ENCODE results near the gene RBM8A.

Gene RBM8A

GRCh38 chr1:145897969-145898368 lies 29.3 kb downstream of the RBM8A start:
- Histone ChIP-seq H3K36me3 (ENCODE audit: control insufficient read depth, insufficient read depth, low read length) (no peaks in the 10 kb centered on the region), H3K9ac (ENCODE audit: low read length) (no peak overlapping the region), H3K27ac (ENCODE audit: low read depth, low read length) (no peak overlapping the region), H3K27me3 (ENCODE audit: control insufficient read depth, insufficient read depth, low read length) (no peaks in the 10 kb centered on the region), H3K4me1 (ENCODE audit: control insufficient read depth, insufficient read depth, low read length) (no peaks in the 10 kb centered on the region), H3K4me3 (ENCODE audit: low read length) (no peak overlapping the region)

DNA sequence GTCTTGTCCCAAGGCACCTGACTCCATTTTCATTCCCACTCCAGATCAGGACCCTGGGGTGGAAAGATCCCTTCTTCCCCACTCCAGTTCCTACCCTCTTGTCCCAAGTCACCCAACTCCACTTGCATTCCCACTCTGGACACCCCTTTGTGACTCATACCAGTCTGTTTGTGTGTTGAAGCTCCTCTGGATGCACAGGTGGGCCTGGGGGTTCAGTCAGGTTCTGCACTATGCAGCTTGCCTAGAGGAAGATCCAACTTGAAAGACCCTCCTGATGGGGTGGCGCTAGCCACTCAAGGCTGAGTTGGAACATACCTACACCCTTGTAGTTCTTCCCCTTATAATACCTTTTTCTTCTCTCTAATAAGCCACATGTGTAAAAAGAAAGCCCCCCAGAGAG lies 31.8 kb downstream of the RBM8A start:
- no peak overlapping the region for H3K27ac ChIP-seq (ENCODE audit: low read depth, low read length)

GRCh38 chr1:145893306-145894055 lies 33.8 kb downstream of the RBM8A start:
- Histone ChIP-seq H3K4me1 (ENCODE audit: control insufficient read depth, insufficient read depth, low read length) (peaks cover 5% of the 10 kb centered on the region), H3K9ac (ENCODE audit: low read length) (no peak overlapping the region), H3K36me3 (ENCODE audit: control insufficient read depth, insufficient read depth, low read length) (no peaks in the 10 kb centered on the region), H3K4me3 (ENCODE audit: low read length) (no peak overlapping the region), H3K27ac (ENCODE audit: low read depth, low read length) (no peak overlapping the region), H3K27me3 (ENCODE audit: control insufficient read depth, insufficient read depth, low read length) (no peaks in the 10 kb centered on the region)

More for the DNA sequence above, 31.8 kb downstream of the RBM8A start:
- H3K27me3 ChIP-seq (ENCODE audit: control insufficient read depth, insufficient read depth, low read length) = no peaks in the 10 kb centered on the region
- H3K4me3 ChIP-seq (ENCODE audit: low read length) = no peak overlapping the region
- no peak overlapping the region for H3K9ac ChIP-seq (ENCODE audit: low read length)
- H3K4me1 ChIP-seq (ENCODE audit: control insufficient read depth, insufficient read depth, low read length) = peaks cover 5% of the 10 kb centered on the region
- no peaks in the 10 kb centered on the region for H3K36me3 ChIP-seq (ENCODE audit: control insufficient read depth, insufficient read depth, low read length)

- Histone ChIP-seq H3K4me3 (ENCODE audit: low read length) (no peak overlapping the region), H3K27ac (ENCODE audit: low read depth, low read length) (peak overlapping the region; percentile 74), H3K4me1 (ENCODE audit: control insufficient read depth, insufficient read depth, low read length) (peaks cover 5% of the 10 kb centered on the region), H3K9ac (ENCODE audit: low read length) (no peak overlapping the region), H3K36me3 (ENCODE audit: control insufficient read depth, insufficient read depth, low read length) (no peaks in the 10 kb centered on the region), H3K27me3 (ENCODE audit: control insufficient read depth, insufficient read depth, low read length) (no peaks in the 10 kb centered on the region)
Observed at GRCh38 chr1:145892486-145893087, 34.7 kb downstream of the RBM8A start.

- peaks cover 5% of the 10 kb centered on the region for H3K4me1 ChIP-seq (ENCODE audit: control insufficient read depth, insufficient read depth, low read length)
- H3K9ac ChIP-seq (ENCODE audit: low read length) = no peak overlapping the region
- peak overlapping the region; percentile 54 for H3K4me3 ChIP-seq (ENCODE audit: low read length)
- peak overlapping the region; percentile 74 for H3K27ac ChIP-seq (ENCODE audit: low read depth, low read length)
- no peaks in the 10 kb centered on the region for H3K27me3 ChIP-seq (ENCODE audit: control insufficient read depth, insufficient read depth, low read length)
- no peaks in the 10 kb centered on the region for H3K36me3 ChIP-seq (ENCODE audit: control insufficient read depth, insufficient read depth, low read length)
Observed at GRCh38 chr1:145891587-145892485, 35.4 kb downstream of the RBM8A start.

DNA sequence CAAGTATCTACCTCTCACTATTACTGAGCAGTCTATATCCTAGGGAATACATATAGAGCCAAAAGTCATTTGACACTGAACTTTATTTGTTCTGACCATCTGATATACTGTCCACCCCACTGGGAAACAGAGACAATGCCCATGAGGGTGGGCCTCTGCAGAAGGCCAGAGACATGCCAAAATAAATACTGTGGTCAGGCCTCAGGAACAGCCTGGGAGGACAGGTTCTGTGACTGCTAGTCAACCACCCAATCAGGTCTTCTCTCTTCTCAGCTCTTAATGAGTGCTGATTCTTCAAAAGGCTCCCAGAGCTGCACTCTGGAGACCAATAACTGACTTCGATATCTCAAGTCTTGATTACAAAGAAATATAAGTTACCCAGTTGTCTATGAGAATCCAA lies 36.1 kb downstream of the RBM8A start:
- Histone ChIP-seq H3K9ac (ENCODE audit: low read length) (no peak overlapping the region), H3K27me3 (ENCODE audit: control insufficient read depth, insufficient read depth, low read length) (no peaks in the 10 kb centered on the region), H3K27ac (ENCODE audit: low read depth, low read length) (peak overlapping the region; percentile 74), H3K4me3 (ENCODE audit: low read length) (no peak overlapping the region), H3K36me3 (ENCODE audit: control insufficient read depth, insufficient read depth, low read length) (no peaks in the 10 kb centered on the region), H3K4me1 (ENCODE audit: control insufficient read depth, insufficient read depth, low read length) (peaks cover 5% of the 10 kb centered on the region)

- Histone ChIP-seq H3K4me1 (ENCODE audit: control insufficient read depth, insufficient read depth, low read length) (peaks cover 5% of the 10 kb centered on the region), H3K36me3 (ENCODE audit: control insufficient read depth, insufficient read depth, low read length) (no peaks in the 10 kb centered on the region), H3K27ac (ENCODE audit: low read depth, low read length) (no peak overlapping the region), H3K4me3 (ENCODE audit: low read length) (no peak overlapping the region), H3K27me3 (ENCODE audit: control insufficient read depth, insufficient read depth, low read length) (no peaks in the 10 kb centered on the region), H3K9ac (ENCODE audit: low read length) (no peak overlapping the region)
Observed at GRCh38 chr1:145889722-145890121, 37.6 kb downstream of the RBM8A start.

DNA sequence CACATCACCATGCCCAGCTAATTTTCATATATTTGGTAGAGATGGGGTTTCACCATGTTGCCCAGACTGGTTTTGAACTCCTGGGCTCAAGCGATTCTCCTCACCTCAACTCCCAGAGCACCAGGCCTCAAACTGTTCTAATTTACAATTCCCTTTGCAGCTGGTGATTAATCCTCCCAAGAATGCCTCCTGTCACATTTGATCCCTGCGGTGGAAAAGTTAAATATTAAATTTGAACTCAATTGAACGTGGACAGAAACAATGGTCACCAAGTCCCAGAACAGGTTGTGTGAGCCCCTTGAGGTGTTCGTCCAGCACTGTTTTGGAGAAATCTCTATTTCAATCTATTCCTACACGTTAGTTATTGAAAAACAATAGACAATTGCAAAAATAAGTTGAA lies 39.7 kb downstream of the RBM8A start:
- Histone ChIP-seq H3K4me3 (ENCODE audit: low read length) (no peak overlapping the region), H3K9ac (ENCODE audit: low read length) (no peak overlapping the region), H3K27ac (ENCODE audit: low read depth, low read length) (no peak overlapping the region), H3K36me3 (ENCODE audit: control insufficient read depth, insufficient read depth, low read length) (no peaks in the 10 kb centered on the region), H3K27me3 (ENCODE audit: control insufficient read depth, insufficient read depth, low read length) (no peaks in the 10 kb centered on the region), H3K4me1 (ENCODE audit: control insufficient read depth, insufficient read depth, low read length) (peaks cover 5% of the 10 kb centered on the region)

- Histone ChIP-seq H3K36me3 (ENCODE audit: control insufficient read depth, insufficient read depth, low read length) (no peaks in the 10 kb centered on the region), H3K4me1 (ENCODE audit: control insufficient read depth, insufficient read depth, low read length) (no peaks in the 10 kb centered on the region), H3K9ac (ENCODE audit: low read length) (no peak overlapping the region), H3K27me3 (ENCODE audit: control insufficient read depth, insufficient read depth, low read length) (no peaks in the 10 kb centered on the region), H3K4me3 (ENCODE audit: low read length) (no peak overlapping the region), H3K27ac (ENCODE audit: low read depth, low read length) (no peak overlapping the region)
Observed at GRCh38 chr1:145886816-145887215, 40.5 kb downstream of the RBM8A start.

GRCh38 chr1:145886390-145886789 lies 40.9 kb downstream of the RBM8A start:
- Histone ChIP-seq H3K27ac (ENCODE audit: low read depth, low read length) (no peak overlapping the region), H3K4me1 (ENCODE audit: control insufficient read depth, insufficient read depth, low read length) (no peaks in the 10 kb centered on the region), H3K9ac (ENCODE audit: low read length) (no peak overlapping the region)

GRCh38 chr1:145885738-145886287 lies 41.5 kb downstream of the RBM8A start, which contains the start of gene ANKRD35:
Gene ANKRD35, minus strand, starts transcription at chr1:145885866. Its CDS starts 108 bp downstream, at chr1:145885758.
- Histone ChIP-seq H3K9ac (ENCODE audit: low read length) (no peak within 1 kb of the TSS), H3K36me3 (ENCODE audit: control insufficient read depth, insufficient read depth, low read length) (no peaks in the 10 kb centered on the region), H3K27ac (ENCODE audit: low read depth, low read length) (no peak within 1 kb of the TSS)

More at GRCh38 chr1:145886390-145886789, 40.9 kb downstream of the RBM8A start:
- H3K36me3 ChIP-seq (ENCODE audit: control insufficient read depth, insufficient read depth, low read length) = no peaks in the 10 kb centered on the region
- H3K4me3 ChIP-seq (ENCODE audit: low read length) = peak overlapping the region; percentile 64
- H3K27me3 ChIP-seq (ENCODE audit: control insufficient read depth, insufficient read depth, low read length) = no peaks in the 10 kb centered on the region

DNA sequence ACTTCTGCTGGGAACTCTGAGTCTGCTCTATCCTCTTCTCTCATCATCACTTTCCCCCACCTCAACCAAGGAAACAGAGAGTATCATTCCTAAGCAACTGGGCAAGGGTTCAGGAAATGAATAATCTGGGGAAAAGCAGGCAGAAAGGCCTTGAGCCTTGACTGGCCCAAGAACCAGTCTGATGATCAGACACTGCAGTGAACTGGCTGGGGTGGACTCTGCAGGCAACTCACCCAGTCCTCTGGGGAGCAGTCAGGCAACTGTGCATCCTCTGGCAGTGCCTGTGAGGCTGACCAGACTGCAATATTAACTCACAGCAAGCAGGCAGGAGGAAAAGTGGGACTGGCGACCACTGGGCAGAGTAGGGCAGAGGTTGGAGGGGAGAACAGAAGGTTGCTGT lies 42.6 kb downstream of the RBM8A start:
- H3K4me1 ChIP-seq (ENCODE audit: control insufficient read depth, insufficient read depth, low read length) = no peaks in the 10 kb centered on the region
- H3K27ac ChIP-seq (ENCODE audit: low read depth, low read length) = no peak overlapping the region
- no peaks in the 10 kb centered on the region for H3K36me3 ChIP-seq (ENCODE audit: control insufficient read depth, insufficient read depth, low read length)
- H3K27me3 ChIP-seq (ENCODE audit: control insufficient read depth, insufficient read depth, low read length) = no peaks in the 10 kb centered on the region
- no peak overlapping the region for H3K9ac ChIP-seq (ENCODE audit: low read length)
- no peak overlapping the region for H3K4me3 ChIP-seq (ENCODE audit: low read length)

More at GRCh38 chr1:145885738-145886287, 41.5 kb downstream of the RBM8A start, which contains the start of gene ANKRD35:
- Histone ChIP-seq H3K4me3 (ENCODE audit: low read length) (peak within 1 kb of the TSS; percentile 64), H3K27me3 (ENCODE audit: control insufficient read depth, insufficient read depth, low read length) (no peaks in the 10 kb centered on the region), H3K4me1 (ENCODE audit: control insufficient read depth, insufficient read depth, low read length) (no peaks in the 10 kb centered on the region)
